ENCODE measurements around the gene TBCD. TPM values are rescaled to one million over a fixed set of nuclear protein-coding genes. Genes with fewer than 3 reads are reported as not detected.
A peak's percentile ranks its signal among the peaks of the same experiment; 100 is the strongest.

Gene TBCD
- total and polyA plus RNA-seq, 12 donors = 25.6 to 240 (median 66.2) TPM

- no peak for DNase-seq
- Histone ChIP-seq H3K9me3 (replicated peaks in 1 of 3) (no peaks in the 10 kb centered on the region), H3K4me1 (replicated peaks in 1 of 2) (no peaks in the 10 kb centered on the region), H3K36me3 (replicated peaks in 1 of 2) (peaks cover 0 to 6% of the 10 kb centered on the region in 2 donors), H3K27me3 (no peaks in the 10 kb centered on the region), H3K4me3 (no peak overlapping the region), H3K27ac (no peak overlapping the region)
- TF ChIP-seq CTCF (IDR thresholded peaks at IDR 0.05) = no peak
- TF ChIP-seq POLR2A (IDR thresholded peaks at IDR 0.05) = no peak
- WGBS, 4 donors = 75 to 90% (median 80%) methylated on average over 8 to 14 of the region's 14 CpGs
- intact Hi-C loops (cut with DNase I) = loop anchor here in 1 of 2 donors (5.0 kb wide), 1 partner anchor 130 kb away; no protein-coding TSS in a partner anchor
Observed at GRCh38 chr17:82911822-82912221, 160.0 kb downstream of the TBCD start.

- intact Hi-C loops (cut with DNase I) = loop anchor here in 1 of 2 donors (5.0 kb wide), 1 partner anchor 130 kb away; no protein-coding TSS in a partner anchor
- no peaks in the 10 kb centered on the region for H3K4me1 ChIP-seq (replicated peaks in 1 of 2)
- H3K4me3 ChIP-seq = no peak overlapping the region
- WGBS, 4 donors = 89 to 95% (median 91%) methylated on average over 17 to 20 of the region's 20 CpGs
- no peaks in the 10 kb centered on the region for H3K27me3 ChIP-seq
- TF ChIP-seq POLR2A (IDR thresholded peaks at IDR 0.05) = no peak
- TF ChIP-seq CTCF (IDR thresholded peaks at IDR 0.05) = no peak
- DNase-seq = no peak
- no peak overlapping the region for H3K27ac ChIP-seq
- no peaks in the 10 kb centered on the region for H3K9me3 ChIP-seq (replicated peaks in 1 of 3)
- H3K36me3 ChIP-seq (replicated peaks in 1 of 2) = peaks cover 0 to 6% of the 10 kb centered on the region in 2 donors
Observed at GRCh38 chr17:82912484-82913089, 160.7 kb downstream of the TBCD start.

GRCh38 chr17:82913304-82914043, 161.6 kb downstream of the TBCD start:
- 92 to 96% (median 93%) methylated on average over 30 to 44 of the region's 44 CpGs for WGBS, 4 donors
- H3K4me1 ChIP-seq (replicated peaks in 1 of 2) = no peaks in the 10 kb centered on the region
- peaks cover 0 to 6% of the 10 kb centered on the region in 2 donors for H3K36me3 ChIP-seq (replicated peaks in 1 of 2)
- H3K4me3 ChIP-seq = no peak overlapping the region
- peak in 1 of 7 donors; percentile 21 for DNase-seq
- intact Hi-C loops (cut with DNase I) = loop anchor here in 1 of 2 donors (5.0 kb wide), 1 partner anchor 131 kb away; no protein-coding TSS in a partner anchor
- H3K27me3 ChIP-seq = no peaks in the 10 kb centered on the region
- H3K9me3 ChIP-seq (replicated peaks in 1 of 3) = no peaks in the 10 kb centered on the region
- peak in 4 of 6 experiments; percentile 22 to 42 (median 36) for TF ChIP-seq CTCF (IDR thresholded peaks at IDR 0.05)
- TF ChIP-seq POLR2A (IDR thresholded peaks at IDR 0.05) = no peak
- H3K27ac ChIP-seq = no peak overlapping the region

- TF ChIP-seq CTCF (IDR thresholded peaks at IDR 0.05) (peak in 1 of 6 experiments; percentile 12), POLR2A (IDR thresholded peaks at IDR 0.05) (no peak)
- H3K36me3 ChIP-seq (replicated peaks in 1 of 2) = peaks cover 0 to 6% of the 10 kb centered on the region in 2 donors
- 73 to 92% (median 83%) methylated on average over 5 to 19 of the region's 19 CpGs for WGBS, 4 donors
- DNase-seq = no peak
- no peaks in the 10 kb centered on the region for H3K9me3 ChIP-seq (replicated peaks in 1 of 3)
- intact Hi-C loops (cut with DNase I) = loop anchor here in 1 of 2 donors (5.0 kb wide), 1 partner anchor 132 kb away; no protein-coding TSS in a partner anchor
- no peaks in the 10 kb centered on the region for H3K27me3 ChIP-seq
- H3K4me3 ChIP-seq = no peak overlapping the region
- H3K27ac ChIP-seq = no peak overlapping the region
- no peaks in the 10 kb centered on the region for H3K4me1 ChIP-seq (replicated peaks in 1 of 2)
Observed at GRCh38 chr17:82914375-82914774, 162.5 kb downstream of the TBCD start.
